Jurkat, Clone E6-1 (cell line): ENCODE results near the gene SMPX.

Experiments
- DNase-seq: peaks from one replicate; pipeline ENCODE4 v3.0.0-alpha.2; 2011; ENCODE audit warnings: low read depth, low spot score
- H3K4me3 ChIP-seq: 2 replicates; pipeline ENCODE4 v1.5.1; 2011; ENCODE audit warnings: mild to moderate bottlenecking, low read length, control low read depth, moderate library complexity

SMPX gene

GRCh38 chrX:21747558-21747957 is 10.4 kb downstream of the SMPX start:
- no peak for DNase-seq
- no peak overlapping the region for H3K4me3 ChIP-seq

DNA sequence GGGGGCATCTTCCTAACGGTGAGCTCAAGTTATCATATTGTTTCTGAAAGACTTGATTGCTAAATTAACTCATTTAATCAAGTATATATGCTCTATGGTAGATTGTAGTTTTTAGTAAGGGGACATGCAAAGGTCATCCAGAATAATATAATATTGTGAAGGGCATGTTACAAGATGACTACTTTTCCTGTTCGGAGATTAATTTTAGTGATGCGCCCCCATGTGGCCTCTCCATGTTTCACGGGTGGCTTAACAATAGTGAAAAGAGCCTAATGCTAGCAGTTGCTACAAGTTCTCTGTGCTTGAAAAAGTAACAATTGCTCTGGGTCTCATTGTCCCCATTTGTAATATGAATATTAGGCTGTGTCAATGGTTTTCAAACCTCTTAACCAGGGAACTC is 12.2 kb downstream of the SMPX start:
- no peak for DNase-seq
- no peak overlapping the region for H3K4me3 ChIP-seq

DNA sequence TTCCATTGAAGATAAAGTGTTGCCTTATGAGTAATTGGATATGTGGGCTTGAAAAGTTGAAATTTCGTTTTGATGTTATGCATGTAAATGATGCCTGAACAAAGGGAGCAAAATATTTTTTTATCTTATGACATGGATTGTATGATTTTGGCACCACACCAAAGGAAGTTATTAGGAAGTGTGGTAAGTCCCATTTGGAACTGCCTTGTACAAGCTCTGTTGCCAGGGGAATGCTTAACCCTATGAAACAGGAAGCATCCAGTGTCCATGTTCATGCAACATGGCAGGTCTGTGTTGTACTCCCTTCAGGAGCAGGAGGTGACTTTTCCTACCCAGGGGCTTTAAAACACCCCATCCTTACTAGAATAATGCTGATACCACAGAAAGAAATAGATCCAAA is 13.2 kb downstream of the SMPX start:
- no peak overlapping the region for H3K4me3 ChIP-seq
- DNase-seq = no peak

DNA sequence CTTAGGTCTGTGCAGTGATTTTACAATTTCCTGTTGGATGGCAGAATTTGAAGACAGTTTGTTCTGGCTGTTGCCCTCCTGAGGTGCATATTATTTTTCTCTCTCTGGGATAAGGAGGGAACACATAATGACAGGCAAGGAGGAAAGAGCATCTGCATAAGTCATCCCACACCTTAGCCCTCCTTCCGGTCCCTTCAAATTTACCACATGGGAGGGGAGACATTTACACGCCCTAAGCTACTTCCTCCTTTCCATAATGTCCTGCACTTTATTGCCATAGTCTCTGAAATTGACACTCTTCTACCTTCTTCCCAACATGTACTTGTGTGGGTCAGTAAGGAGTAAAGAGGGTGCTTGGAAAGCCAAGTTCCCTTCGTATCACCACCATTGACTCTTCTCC is 13.9 kb downstream of the SMPX start:
- DNase-seq = no peak
- H3K4me3 ChIP-seq = no peak overlapping the region

DNA sequence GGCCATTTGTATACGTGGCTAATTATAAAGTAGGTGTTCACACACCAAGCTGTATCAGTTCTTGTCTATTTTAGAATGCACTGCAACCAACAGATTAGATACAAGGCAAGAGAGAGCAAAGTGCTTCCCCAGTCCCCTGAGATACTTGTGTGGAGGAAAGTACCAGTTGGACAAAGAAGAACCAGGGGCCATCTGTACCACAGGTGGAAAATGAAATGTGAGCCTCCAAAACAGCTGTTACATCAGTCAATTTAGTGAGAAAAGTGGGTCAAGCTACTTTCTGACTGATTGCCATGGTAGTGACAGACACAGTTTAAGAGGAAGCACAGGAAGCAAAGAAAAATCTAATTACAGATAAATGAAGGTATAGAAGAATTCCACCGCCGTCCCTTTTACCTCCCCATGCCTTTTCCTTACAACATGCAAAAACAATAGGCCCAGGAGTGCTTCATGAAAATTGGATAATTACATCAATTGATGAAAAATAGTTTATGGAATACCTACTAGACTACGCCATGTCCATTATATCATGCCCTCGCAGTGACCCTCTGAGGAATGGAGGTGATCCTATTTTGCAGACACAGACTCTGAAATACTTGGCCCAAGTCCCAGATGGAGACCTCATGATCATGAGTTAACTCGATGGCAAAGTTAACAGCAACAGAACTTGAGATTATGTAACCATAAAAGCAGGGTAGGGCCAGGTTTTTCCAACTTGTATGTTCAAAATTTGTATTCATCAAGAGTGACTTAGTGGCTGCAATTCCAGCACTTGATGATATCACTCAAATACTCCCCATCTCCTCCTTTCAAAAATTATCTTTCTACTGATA is 15.8 kb downstream of the SMPX start:
- no peak for DNase-seq
- no peak overlapping the region for H3K4me3 ChIP-seq

DNA sequence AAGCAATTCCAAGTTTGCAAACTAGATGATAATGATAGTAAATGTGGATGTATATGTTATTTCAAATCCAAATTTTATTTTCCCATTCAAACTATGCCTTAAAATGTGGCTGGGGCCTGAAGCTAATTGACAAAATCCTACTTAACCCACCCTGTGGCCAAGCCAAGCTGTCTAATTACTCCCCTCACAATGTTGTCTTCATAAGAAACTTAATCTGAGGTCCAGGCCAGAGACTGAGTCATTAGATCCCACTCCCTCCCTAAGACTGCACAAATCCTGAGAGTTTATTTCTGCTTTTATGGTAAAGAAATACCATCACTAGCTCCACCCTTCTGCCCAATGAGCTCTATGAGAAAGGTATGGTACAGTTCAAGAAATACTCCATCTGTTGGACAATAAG is 16.6 kb downstream of the SMPX start:
- no peak overlapping the region for H3K4me3 ChIP-seq
- DNase-seq = no peak

- no peak for DNase-seq
- H3K4me3 ChIP-seq = no peak overlapping the region
Observed at GRCh38 chrX:21740329-21741274, 17.3 kb downstream of the SMPX start.

DNA sequence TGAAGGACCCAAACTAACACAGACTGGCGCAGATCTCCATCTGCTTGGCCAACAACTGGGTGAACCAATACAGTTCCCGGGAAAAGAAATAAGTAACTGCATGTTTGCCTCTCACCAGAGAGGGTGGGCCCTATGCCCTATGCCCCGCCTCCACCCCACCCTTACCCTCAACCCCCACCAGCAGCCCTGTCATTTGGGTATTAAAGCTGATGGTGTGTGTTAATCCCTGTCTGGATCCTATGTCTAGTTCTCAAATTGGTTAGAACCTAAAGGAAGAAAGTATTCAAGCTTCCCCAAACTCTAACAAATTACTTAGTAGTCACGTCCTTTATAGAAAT is 19.0 kb downstream of the SMPX start:
- H3K4me3 ChIP-seq = no peak overlapping the region
- DNase-seq = no peak

DNA sequence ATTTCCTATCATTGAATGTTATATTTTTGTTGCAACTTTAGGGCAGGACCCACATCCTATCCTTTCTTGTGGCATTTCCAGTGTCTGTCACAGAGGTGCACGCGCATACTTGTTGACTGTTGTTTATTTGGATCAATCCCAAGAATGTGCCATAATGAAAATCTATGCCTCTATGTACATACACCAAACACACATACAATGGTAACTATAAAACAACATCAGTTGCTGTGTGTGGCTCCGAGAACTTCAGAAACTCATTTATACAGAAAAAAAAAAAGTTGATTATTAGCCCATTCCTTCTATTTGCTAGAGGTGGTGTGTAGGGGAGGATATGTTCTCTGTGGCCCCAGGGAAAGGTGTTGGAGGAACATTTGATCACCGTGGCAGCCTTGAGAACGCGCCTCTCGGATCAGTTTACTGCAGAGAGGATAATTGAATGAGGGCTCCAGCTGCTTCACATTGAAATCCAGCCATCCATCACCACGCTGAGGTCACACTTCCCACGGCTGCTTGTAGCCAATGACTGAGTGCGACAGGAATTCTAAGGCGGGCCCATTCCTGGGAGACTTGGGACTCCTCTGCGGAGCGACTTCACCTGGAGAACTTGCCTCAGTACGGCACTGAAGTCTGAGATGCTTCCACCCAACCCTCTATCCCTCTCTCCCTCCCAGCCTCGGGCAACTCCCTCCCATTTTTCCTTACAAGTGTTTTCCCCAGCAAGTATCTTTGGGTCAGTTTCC is 19.5 kb downstream of the SMPX start:
- no peak overlapping the region for H3K4me3 ChIP-seq
- DNase-seq = no peak

DNA sequence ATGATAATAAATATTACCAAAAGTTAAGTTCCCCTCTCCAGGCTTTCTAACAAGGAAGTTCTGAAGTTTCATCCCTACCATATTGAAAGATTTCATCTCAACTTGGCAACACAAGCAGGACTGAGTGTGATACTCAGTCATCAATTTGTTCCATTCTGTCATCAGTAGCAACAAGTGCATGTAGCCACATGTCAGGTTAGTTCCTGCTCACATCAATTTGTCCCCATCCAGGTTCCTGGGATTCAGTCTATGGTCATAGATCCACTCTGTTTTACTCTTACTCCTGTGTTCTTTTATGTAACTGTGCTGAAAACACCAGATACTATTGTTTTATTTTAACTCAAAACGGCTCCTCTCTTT is 22.2 kb downstream of the SMPX start:
- DNase-seq = no peak
- no peak overlapping the region for H3K4me3 ChIP-seq

GRCh38 chrX:21735038-21735767 is 22.7 kb downstream of the SMPX start:
- no peak overlapping the region for H3K4me3 ChIP-seq
- DNase-seq = no peak

DNA sequence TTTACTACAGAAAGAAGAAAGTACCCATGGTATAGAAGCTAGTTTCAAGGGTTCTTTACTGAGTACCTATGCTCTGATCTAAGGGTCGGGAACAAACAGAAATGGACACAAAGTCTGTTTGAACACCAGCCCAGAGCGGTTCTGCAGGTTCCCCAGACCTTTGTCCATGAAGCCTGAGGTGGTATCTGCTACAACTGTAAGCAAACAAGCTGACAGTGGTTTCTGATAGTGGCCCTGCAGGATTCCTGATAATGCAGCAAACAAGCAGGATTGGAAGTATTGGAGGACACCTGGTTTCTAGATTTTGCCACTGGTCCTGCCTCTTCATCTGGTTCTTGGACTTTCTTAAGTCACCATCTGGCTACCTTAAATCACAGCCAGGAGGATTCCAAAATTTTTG is 23.7 kb downstream of the SMPX start:
- H3K4me3 ChIP-seq = no peak overlapping the region
- DNase-seq = no peak

DNA sequence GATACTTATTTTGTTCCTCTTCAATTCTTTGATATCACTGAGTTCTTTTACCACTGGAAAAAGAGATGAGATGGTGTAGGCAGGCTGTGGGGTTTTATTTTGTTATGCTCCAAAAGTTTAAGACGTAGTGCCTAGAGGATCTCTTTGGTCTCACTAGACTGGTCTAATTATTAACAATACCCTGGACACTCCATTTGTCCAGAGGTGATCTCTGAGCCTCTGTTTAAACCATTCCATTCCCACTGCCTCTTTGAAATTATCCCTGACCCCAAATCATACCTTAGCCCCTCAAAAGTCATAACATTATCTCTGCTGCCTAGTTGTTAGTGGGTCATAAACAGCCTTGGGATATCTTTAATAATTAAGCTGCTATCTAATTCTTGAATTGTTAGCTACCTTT is 24.2 kb downstream of the SMPX start:
- H3K4me3 ChIP-seq = no peak overlapping the region
- no peak for DNase-seq

DNA sequence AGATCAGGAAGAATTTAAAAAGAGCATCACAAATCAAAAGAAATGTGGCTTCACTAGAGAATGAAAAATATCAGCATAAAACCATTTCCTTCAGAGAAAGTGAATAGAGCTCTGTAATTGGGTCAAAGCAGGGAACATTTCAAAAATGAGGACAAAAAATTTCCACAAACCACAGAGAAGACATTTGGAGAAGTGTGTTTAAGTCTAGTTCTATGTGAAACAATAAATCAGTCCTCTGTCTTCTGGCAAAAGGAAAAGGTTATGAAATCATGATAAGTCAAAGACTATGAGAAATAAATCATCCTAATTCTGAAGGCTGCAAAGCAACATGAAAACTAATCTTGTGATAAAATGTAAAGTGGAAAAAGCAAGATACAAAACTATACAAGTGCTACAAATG is 27.9 kb downstream of the SMPX start:
- no peak for DNase-seq
- H3K4me3 ChIP-seq = no peak overlapping the region

DNA sequence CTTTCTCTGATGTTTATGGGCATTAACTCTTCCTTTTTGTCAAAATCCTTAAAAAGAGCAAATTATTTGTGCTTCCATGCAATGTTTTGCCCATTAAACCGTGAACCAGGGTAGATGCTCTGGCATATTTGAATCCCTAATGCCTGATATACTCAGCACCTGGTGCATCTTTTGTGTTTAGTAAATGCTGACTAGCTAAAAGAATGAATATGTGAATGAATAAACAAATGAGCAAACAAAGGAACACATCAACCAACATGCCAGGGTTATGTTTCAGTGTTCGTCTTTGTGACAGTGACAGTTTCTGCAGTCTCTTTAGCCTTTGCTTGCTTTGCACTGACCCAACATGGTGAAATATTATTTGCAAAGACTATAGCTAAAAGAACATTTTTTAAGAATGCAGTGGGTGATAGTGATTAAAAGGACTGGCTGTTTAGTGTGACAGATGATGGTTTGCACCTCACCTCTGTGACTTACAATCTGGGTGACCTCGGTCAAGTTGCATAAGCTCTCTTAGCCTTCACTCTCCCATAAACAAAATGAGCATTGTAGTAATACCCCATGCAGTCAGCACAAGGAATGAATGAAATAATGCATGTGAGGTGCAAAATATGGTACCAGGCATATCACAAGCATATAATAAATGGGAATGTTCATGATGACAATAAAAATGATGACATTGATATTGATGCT is 29.5 kb downstream of the SMPX start:
- H3K4me3 ChIP-seq = no peak overlapping the region
- no peak for DNase-seq

GRCh38 chrX:21725916-21726315 is 32.0 kb downstream of the SMPX start:
- no peak overlapping the region for H3K4me3 ChIP-seq
- DNase-seq = no peak

- no peak for DNase-seq
- no peak overlapping the region for H3K4me3 ChIP-seq
Observed at GRCh38 chrX:21725496-21725895, 32.4 kb downstream of the SMPX start.

DNA sequence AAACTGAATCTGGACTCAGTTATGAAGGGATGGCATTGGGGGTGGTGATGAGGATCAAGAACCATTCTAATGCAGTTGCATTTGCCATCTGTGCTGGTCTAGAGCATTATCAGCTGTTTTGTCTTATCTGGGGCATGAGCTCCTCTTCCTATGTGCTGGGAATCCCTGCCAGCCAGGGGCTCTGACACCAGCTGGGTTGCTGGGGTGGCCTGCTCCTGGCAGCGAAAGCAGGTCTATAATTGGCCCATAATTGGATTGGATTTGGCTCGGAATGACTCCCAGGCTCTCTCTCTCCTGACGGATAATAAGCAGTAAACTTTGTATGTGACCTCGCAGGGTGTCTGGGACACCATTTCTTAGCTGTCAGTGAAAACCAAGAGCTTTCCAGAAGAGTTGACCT is 34.1 kb downstream of the SMPX start:
- DNase-seq = no peak
- H3K4me3 ChIP-seq = no peak overlapping the region

DNA sequence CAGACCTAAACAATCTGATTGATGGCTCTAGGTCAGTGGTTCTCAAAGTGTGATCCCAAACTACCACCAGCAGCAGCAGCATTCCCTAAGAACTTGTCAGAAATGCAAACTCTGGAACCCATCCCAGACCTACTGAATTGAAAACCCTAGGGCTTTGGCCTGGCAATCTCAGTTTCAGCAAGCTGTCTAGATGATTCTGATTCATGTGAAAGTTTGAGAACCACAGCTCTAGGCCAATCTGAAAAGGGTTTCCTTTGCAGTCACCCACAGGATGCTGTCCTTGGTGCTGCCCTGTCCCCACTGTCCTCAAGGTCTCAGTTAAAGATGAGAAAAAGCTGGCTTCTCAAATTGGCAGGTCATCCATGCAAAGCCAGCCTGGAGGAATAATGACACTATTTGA is 34.8 kb downstream of the SMPX start:
- DNase-seq = no peak
- H3K4me3 ChIP-seq = no peak overlapping the region
